Calu3 (cell line): ENCODE data around the gene RGL3. TPM values are rescaled to one million over a fixed set of nuclear protein-coding genes. Genes with fewer than 3 reads are reported as not detected.
"Not testable (repeated sequence)": the region's sequence is repeated elsewhere in the genome, so short reads cannot be mapped to it uniquely, and the experiment has no call there.

ENCODE experiments used
- BruUV-seq: library from RNA; stranded (reverse); fragments of 400-500 nt; replicated peaks from 2 replicates; lab custom pipeline; 2021; lab: Mats Ljungman, UMichigan
- CTCF ChIA-PET: fragments of 300-600 bp; sonication (Branson Sonifier 250); formaldehyde crosslinking; loops from one replicate; lab custom pipeline; 2022; ENCODE audit warnings: antibody characterized with exemption; lab: Charles Lee
- DNase-seq: peaks from one replicate; pipeline ENCODE4 v3.0.0; 2022
- H3K27ac Mint-ChIP-seq: one replicate; pipeline ENCODE4 v1.8.0; 2022; ENCODE audit warnings: mixed read lengths; ENCODE audit not compliant: unreplicated experiment
- H3K27me3 Mint-ChIP-seq: one replicate; pipeline ENCODE4 v1.8.0; 2022; ENCODE audit warnings: mixed read lengths; ENCODE audit not compliant: unreplicated experiment
- H3K36me3 Mint-ChIP-seq: one replicate; pipeline ENCODE4 v1.8.0; 2022; ENCODE audit warnings: mild to moderate bottlenecking, moderate library complexity, mixed read lengths; ENCODE audit not compliant: insufficient read depth, unreplicated experiment
- H3K4me1 Mint-ChIP-seq: one replicate; pipeline ENCODE4 v1.8.0; 2022; ENCODE audit warnings: mild to moderate bottlenecking, low read depth, mixed read lengths; ENCODE audit not compliant: unreplicated experiment
- H3K4me3 Mint-ChIP-seq: one replicate; pipeline ENCODE4 v1.8.0; 2022; ENCODE audit warnings: mild to moderate bottlenecking, low read depth, moderate library complexity, mixed read lengths; ENCODE audit not compliant: unreplicated experiment
- H3K9me3 Mint-ChIP-seq: one replicate; pipeline ENCODE4 v1.8.0; 2022; ENCODE audit warnings: low read depth, mixed read lengths; ENCODE audit not compliant: unreplicated experiment
- intact Hi-C: fragments of 100-400 bp; cut with micrococcal nuclease; formaldehyde crosslinking; loops from one replicate; pipeline ENCODE4 v1.10.0; 2022; ENCODE audit not compliant: unreplicated experiment
- total RNA-seq: library from RNA; stranded (reverse); gene quantifications from 2 replicates; pipeline ENCODE4 v1.2.3, GENCODE V29; 2022
- TF ChIP-seq, protein P1 (sequence below): fragments of 200-600 bp; IDR thresholded peaks from one replicate; pipeline ENCODE4 v1.8.0; 2022; ENCODE audit warnings: antibody characterized with exemption; ENCODE audit not compliant: unreplicated experiment

RGL3 gene
- total RNA-seq, 1 experiment from 2014 or later: 84.1 TPM

DNA sequence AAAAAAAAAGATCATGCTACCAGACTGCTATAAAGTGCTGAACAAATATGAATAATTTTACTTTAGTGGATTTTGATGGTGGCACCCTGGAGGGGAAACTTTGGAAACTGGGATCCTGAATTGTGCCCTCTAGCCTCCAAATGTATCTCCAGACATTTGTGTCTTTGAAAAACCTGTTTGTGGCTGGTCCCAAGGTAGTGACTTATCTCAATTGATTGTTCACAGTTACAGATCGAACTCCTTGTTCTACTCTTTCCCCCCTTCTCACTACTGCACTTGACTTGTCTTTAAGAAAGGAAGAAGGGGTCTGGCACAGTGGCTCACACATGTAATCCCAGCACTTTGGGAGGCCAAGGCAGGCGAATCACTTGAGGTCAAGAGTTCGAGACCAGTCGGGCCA, 10.5 kb downstream of the RGL3 start:
- Mint-ChIP-seq H3K4me1 (no peaks in the 10 kb centered on the region), H3K27ac (no peak overlapping the region), H3K27me3 (no peaks in the 10 kb centered on the region), H3K36me3 (peaks cover 19% of the 10 kb centered on the region), H3K9me3 (no peaks in the 10 kb centered on the region), H3K4me3 (no peak overlapping the region)
- BruUV-seq: no TSS peak
- CTCF ChIA-PET: no interaction called here
- intact Hi-C loops: no loop called here
- no peak for DNase-seq
- TF ChIP-seq, protein P1, sequence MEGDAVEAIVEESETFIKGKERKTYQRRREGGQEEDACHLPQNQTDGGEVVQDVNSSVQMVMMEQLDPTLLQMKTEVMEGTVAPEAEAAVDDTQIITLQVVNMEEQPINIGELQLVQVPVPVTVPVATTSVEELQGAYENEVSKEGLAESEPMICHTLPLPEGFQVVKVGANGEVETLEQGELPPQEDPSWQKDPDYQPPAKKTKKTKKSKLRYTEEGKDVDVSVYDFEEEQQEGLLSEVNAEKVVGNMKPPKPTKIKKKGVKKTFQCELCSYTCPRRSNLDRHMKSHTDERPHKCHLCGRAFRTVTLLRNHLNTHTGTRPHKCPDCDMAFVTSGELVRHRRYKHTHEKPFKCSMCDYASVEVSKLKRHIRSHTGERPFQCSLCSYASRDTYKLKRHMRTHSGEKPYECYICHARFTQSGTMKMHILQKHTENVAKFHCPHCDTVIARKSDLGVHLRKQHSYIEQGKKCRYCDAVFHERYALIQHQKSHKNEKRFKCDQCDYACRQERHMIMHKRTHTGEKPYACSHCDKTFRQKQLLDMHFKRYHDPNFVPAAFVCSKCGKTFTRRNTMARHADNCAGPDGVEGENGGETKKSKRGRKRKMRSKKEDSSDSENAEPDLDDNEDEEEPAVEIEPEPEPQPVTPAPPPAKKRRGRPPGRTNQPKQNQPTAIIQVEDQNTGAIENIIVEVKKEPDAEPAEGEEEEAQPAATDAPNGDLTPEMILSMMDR: no peak

DNA sequence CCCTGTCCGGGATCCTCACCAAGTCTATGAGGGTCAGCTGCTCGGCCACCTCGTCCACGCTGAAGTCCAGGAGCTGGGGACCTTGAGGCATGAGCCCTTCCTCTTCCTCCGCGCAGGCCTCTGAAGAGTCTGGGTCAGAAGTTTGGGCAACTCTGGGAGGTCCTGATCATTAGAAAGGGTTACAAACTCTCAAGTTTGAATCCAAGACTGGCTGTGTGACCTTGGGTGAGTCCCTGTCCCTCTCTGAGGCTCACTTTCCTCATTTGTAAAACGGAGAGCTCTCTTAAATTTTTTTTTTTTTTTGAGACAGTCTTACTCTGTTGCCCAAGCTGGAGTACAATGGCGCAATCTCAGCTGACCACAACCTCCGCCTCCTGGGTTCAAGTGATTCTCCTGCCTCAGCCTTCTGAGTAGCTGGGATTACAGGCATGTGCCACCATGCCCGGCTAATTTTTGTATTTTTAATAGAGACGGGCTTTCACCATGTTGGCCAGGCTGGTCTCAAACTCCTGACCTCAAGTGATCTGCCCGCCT, 12.3 kb downstream of the RGL3 start:
- intact Hi-C loops, BruUV-seq, DNase-seq, H3K4me1 Mint-ChIP-seq, H3K27ac Mint-ChIP-seq, CTCF ChIA-PET, H3K27me3 Mint-ChIP-seq, H3K4me3 Mint-ChIP-seq, H3K9me3 Mint-ChIP-seq: not testable (repeated sequence)
- peaks cover 19% of the 10 kb centered on the region for H3K36me3 Mint-ChIP-seq

DNA sequence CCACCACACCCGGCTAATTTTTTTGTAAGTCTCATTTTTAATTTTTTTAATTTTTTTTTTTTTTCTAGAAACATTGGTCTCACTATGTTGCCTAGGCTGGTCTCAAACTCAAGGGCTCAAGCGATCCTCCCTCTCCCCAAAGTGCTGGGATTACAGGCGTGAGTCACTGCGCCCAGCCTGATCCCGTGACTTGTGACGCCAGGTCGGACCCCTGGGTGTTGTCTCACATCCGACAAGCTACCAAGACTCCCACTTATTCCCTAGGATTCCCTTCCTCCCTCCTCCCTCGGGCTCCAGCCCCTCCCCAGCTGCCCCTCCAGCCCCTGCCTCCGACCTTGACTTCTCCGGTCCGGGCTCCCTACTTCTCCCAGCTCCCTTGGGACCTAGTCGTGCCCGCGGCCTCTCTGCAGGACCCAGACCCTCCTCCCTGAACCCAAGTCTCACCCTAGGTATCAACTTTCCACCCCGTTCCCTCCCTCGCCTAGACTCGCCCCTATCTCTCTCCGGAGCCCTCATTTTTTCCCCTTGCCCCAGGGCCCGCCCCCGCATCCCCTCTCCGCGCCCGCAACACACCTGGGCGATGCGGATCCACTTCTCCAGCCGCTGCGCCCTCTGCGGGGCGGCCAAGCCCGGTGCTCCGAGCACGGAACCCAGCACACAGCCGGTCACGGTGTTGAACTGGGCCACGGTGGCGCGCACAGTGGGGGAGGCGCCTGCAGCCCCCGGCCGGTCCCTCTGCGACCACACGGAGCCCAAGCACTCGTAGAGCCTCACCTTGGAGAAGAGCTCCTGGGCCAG, 13.1 kb downstream of the RGL3 start:
- no TSS peak for BruUV-seq
- intact Hi-C loops: no loop called here
- CTCF ChIA-PET: interaction anchor here (0.6 kb wide), 1 partner anchor 125 kb away, joined by 4 read pairs; no protein-coding TSS in a partner anchor
- no peak overlapping the region for H3K27ac Mint-ChIP-seq
- H3K4me1 Mint-ChIP-seq: no peaks in the 10 kb centered on the region
- TF ChIP-seq, protein P1: no peak
- H3K9me3 Mint-ChIP-seq: no peaks in the 10 kb centered on the region
- H3K36me3 Mint-ChIP-seq: peaks cover 20% of the 10 kb centered on the region
- no peak overlapping the region for H3K4me3 Mint-ChIP-seq
- no peaks in the 10 kb centered on the region for H3K27me3 Mint-ChIP-seq
- no peak for DNase-seq

DNA sequence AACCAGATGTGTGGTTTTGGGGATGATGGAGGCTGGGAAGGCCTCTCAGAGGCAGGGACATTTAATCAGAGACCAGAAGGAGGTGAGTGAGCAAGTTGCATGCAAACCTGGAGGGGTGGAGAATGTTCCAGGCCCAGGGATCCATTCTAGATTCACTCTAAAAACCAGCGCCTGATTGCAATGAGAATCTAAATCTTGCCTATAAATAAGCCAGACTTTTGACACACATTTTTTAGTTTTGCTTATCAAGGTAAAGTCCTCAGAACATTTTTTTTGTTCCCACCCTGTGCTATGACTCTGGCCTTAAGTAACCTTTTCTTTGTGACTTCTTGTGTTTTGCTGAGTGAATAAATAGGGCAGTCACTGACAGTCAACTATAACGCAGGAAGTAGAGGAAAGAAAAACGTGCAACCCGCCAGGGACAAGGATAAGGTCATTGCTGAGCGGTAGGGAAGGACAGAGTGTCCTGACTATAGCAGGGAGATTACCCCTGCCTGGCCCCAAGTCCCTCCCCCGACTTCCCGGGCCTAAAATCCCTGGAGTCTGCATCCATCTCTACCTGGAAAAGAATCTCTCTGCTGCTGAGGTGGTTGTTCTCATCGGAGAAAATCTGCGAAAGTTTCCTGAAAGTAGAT, 14.4 kb downstream of the RGL3 start:
- BruUV-seq: no TSS peak
- CTCF ChIA-PET: no interaction called here
- no peaks in the 10 kb centered on the region for H3K27me3 Mint-ChIP-seq
- H3K4me1 Mint-ChIP-seq: no peaks in the 10 kb centered on the region
- no peak for DNase-seq
- TF ChIP-seq, protein P1: no peak
- H3K9me3 Mint-ChIP-seq: no peaks in the 10 kb centered on the region
- H3K4me3 Mint-ChIP-seq: no peak overlapping the region
- intact Hi-C loops: no loop called here
- H3K27ac Mint-ChIP-seq: no peak overlapping the region
- H3K36me3 Mint-ChIP-seq: peaks cover 33% of the 10 kb centered on the region
